Transverse colon (tissue), 4 donors: ENCODE data around the gene NUP210. TPM values are rescaled to one million over a fixed set of nuclear protein-coding genes. Genes with fewer than 3 reads are reported as not detected.
A peak's percentile ranks its signal among the peaks of the same experiment; 100 is the strongest.

Experiments
- DNase-seq: peaks from one replicate; pipeline ENCODE4 v3.0.0-alpha.2; 2019
- H3K27ac ChIP-seq, 4 donors: fragments of 200-600 bp; sonication (generic); 2 replicates each; pipeline ENCODE4 v1.5.1; 2016 to 2018; ENCODE audit warnings: inconsistent platforms in 4 of 4
- H3K27me3 ChIP-seq: fragments of 200-600 bp; sonication (generic); 2 replicates; pipeline ENCODE4 v1.5.1; 2017; ENCODE audit warnings: inconsistent platforms
- H3K36me3 ChIP-seq, 4 donors: fragments of 200-600 bp; sonication (generic); 2 replicates each; pipeline ENCODE4 v1.5.1; 2017 to 2019; ENCODE audit warnings: inconsistent platforms in 4 of 4
- H3K4me1 ChIP-seq, 4 donors: fragments of 200-600 bp; sonication (generic); 2 replicates each; pipeline ENCODE4 v1.5.1; 2017 to 2020; ENCODE audit warnings: inconsistent platforms in 4 of 4
- H3K4me3 ChIP-seq, 4 donors: fragments of 200-600 bp; sonication (generic); 1 replicate in 1 of 4; 2 replicates in 3 of 4; pipeline versions ENCODE4 v1.5.1 to v1.6.1; 2017 to 2019; ENCODE audit warnings: inconsistent platforms in 4 of 4
- H3K9me3 ChIP-seq, 2 donors: fragments of 200-600 bp; sonication (generic); 2 replicates each; pipeline ENCODE4 v1.5.1; 2017 to 2019; ENCODE audit warnings: inconsistent platforms in 2 of 2
- EP300 ChIP-seq: sonication (generic); formaldehyde crosslinking; IDR thresholded peaks from one replicate; pipeline ENCODE4 v1.6.1; 2017; ENCODE audit warnings: antibody characterized with exemption, low read depth
- POLR2A ChIP-seq: fragments of 450-650 bp; IDR thresholded peaks from one replicate; pipeline ENCODE4 v1.6.1; 2016; ENCODE audit warnings: antibody characterized with exemption, mild to moderate bottlenecking, moderate library complexity
- POLR2AphosphoS5 ChIP-seq, 3 donors: sonication (generic); formaldehyde crosslinking; IDR thresholded peaks; one replicate each; pipeline ENCODE4 v1.6.1; 2016; ENCODE audit warnings: antibody characterized with exemption in 3 of 3
- WGBS, 2 donors: methylation state at CpG; one replicate each; pipeline ENCODE4 v1.1.5; 2018; ENCODE audit warnings: low coverage in 1 of 2; 5-methylcytosine and 5-hydroxymethylcytosine counted together
- in situ Hi-C, 4 donors: fragments of 200-750 bp; cut with MboI; loops; one replicate each; pipeline versions ENCODE4 v1.15.0 to v1.15.1; 2017; ENCODE audit warnings: low sequenced_read_pairs in 3 of 4, low pct_ligation_motif_present in 1 of 4, low pct_unique_long_range_greater_than_20kb in 1 of 4
- intact Hi-C: fragments of 100-400 bp; cut with DNase I; formaldehyde crosslinking; loops from one replicate; pipeline ENCODE4 v1.15.1; 2023; ENCODE audit warnings: low total_unique reads
- total RNA-seq, 4 donors: library from RNA; depleted of rRNA; stranded (reverse); fragments of >200 nt; gene quantifications; one replicate each; pipeline ENCODE4 v1.1.0, GENCODE V29; 2016
- TF ChIP-seq, protein P1 (sequence below), 5 experiments: fragments of 200-600 bp in 3 of 5; fragments of 450-650 bp in 2 of 5; sonication (generic) in 3 of 5; IDR thresholded peaks; 1 replicate in 2 of 5; 2 replicates in 3 of 5; pipeline ENCODE4 v1.5.1; 2016 to 2017; ENCODE audit warnings: antibody characterized with exemption in 5 of 5, inconsistent platforms in 3 of 5, mild to moderate bottlenecking in 2 of 5, moderate library complexity in 1 of 5

The NUP210 gene
- total RNA-seq, 4 donors from 2014 or later = 6.0 to 202 (median 14.6) TPM

DNA sequence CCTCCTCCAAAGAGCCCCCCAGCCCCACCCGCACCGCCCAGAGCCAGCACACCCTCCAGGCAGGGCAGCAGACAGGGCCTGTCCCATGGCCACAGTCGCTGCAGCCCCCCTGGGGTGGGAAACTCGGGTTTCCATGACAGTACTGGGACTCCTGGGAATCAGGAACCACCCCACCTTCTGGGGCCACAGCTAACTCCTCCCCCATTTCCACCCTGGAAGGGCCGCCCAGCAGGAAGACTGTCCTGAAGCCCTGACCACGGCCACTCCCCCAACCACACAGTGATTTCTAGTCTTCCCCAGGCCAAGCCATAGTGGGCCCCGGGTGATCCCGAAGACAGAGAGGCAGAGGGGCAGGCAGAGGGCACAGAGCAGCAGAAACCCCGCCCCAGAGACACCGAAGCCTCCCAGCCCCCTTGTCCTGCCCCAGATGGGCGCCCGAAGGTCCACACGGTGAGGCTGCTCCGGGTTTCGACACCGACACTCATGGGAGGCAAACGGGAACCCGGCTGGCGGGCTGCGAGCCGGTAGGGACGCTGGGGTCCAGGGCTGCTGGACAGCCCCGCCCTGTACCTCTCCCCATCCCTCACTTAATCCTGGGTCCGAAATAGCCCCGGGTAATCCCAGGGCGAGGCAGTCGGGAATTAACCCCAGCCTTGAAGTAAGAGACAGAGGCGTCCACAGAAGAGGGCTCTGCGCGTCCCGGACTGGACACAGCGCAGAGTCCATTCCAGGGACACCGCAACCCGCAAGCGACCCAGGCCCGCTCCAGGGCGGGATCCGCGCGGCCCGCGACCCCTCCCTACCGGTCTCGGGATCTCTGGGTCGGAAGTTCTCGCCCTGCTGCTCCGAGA lies 138.4 kb downstream of the NUP210 start:
- no peaks in the 10 kb centered on the region for H3K36me3 ChIP-seq
- 17 to 60% methylated on average over 1 to 18 of the region's 47 CpGs for WGBS, 2 donors
- H3K27me3 ChIP-seq = peaks cover 70% of the 10 kb centered on the region
- peaks cover 0 to 7% of the 10 kb centered on the region in 2 donors for H3K9me3 ChIP-seq
- peak overlapping the region; percentile 51 to 59 (median 55) for H3K27ac ChIP-seq
- intact Hi-C loops (no loop called here), in situ Hi-C loops (no loop called here)
- no peak for TF ChIP-seq POLR2AphosphoS5 (IDR thresholded peaks at IDR 0.05)
- TF ChIP-seq POLR2A = peak; percentile 21
- peak; percentile 20 for DNase-seq
- H3K4me1 ChIP-seq = peaks cover 0 to 12% (median 8%) of the 10 kb centered on the region in 4 donors
- peak overlapping the region; percentile 30 to 51 (median 35) for H3K4me3 ChIP-seq

DNA sequence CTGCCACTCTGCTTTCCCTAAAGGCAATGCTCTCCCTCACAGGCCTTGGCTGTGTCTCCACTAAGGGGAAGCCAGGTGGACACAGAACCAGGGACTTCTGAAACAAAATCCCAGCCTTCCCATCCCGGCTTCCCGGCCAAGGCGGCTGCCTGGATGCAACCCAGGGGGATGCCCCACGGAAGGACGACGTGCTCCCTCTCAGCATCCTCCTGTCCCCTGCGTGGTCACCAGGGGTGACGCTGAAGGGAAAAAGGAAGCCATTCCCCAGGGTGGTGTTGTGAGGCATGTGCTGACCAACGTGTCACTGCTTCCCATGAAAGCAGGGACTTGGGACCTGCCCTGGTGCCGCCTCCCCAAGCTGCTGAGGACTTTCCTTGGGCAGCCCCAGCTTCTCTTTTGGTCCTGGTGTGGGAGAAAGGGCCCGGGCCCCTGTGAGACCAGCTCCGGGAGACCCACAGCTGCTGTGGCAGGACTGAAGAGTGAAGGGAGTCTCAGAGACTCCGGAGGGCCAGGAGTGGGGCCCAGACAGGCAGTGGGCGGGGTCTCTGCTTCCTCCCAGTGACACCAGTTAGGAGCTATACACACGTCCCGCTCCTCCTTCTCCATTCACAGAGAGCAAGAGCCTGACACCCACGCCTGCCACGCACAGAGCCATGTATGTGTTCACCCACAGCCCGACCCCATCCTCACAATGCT lies 139.2 kb downstream of the NUP210 start:
- Histone ChIP-seq H3K36me3 (no peaks in the 10 kb centered on the region), H3K27me3 (peaks cover 62% of the 10 kb centered on the region), H3K4me1 (peaks cover 0 to 12% (median 8%) of the 10 kb centered on the region in 4 donors), H3K9me3 (peaks cover 0 to 7% of the 10 kb centered on the region in 2 donors), H3K4me3 (peak overlapping the region in 1 of 4 donors; percentile 51), H3K27ac (peak overlapping the region in 3 of 4 donors; percentile 7 to 59 (median 57))
- 64% methylated on average over 18 of the region's 19 CpGs; no CpG with 5 or more reads in 1 of the 2 donors for WGBS, 2 donors
- in situ Hi-C loops = no loop called here
- intact Hi-C loops = no loop called here
- peak; percentile 19 for DNase-seq
- TF ChIP-seq EP300 = no peak
- no peak for TF ChIP-seq POLR2A
- TF ChIP-seq POLR2AphosphoS5 (IDR thresholded peaks at IDR 0.05) = no peak
- TF ChIP-seq, protein P1, sequence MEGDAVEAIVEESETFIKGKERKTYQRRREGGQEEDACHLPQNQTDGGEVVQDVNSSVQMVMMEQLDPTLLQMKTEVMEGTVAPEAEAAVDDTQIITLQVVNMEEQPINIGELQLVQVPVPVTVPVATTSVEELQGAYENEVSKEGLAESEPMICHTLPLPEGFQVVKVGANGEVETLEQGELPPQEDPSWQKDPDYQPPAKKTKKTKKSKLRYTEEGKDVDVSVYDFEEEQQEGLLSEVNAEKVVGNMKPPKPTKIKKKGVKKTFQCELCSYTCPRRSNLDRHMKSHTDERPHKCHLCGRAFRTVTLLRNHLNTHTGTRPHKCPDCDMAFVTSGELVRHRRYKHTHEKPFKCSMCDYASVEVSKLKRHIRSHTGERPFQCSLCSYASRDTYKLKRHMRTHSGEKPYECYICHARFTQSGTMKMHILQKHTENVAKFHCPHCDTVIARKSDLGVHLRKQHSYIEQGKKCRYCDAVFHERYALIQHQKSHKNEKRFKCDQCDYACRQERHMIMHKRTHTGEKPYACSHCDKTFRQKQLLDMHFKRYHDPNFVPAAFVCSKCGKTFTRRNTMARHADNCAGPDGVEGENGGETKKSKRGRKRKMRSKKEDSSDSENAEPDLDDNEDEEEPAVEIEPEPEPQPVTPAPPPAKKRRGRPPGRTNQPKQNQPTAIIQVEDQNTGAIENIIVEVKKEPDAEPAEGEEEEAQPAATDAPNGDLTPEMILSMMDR (IDR thresholded peaks at IDR 0.05) = no peak

DNA sequence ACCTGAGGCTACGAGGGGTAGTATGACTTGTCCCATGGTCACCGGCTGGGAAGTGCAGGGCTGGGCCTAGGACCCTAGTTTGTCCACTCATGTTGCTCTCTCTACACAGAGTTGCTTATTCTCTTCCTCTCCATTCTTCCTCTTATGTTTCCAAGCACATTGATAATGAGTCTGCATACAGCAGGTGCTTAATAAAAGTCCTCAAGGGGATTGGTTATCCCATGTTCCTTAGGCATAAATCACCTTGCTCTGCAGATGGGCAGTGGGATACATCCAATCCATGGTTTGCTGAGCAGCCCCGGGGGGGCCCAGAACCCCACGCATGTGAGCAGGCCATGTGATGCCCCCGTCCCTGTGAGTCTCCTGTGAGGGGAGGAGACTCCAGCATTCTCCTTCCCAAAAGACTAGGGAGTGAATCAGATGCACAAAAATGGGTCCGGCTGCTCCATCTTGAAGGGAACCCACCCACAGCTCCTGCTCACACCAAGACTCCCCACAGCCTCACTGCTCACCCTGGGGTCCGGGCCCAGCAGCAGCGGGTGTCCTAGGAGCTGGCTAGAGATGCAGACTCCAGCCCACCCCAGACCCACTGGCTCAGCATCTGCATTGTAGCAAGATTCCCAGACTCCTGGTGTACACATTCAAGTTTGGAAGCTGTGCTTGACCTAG lies 139.9 kb downstream of the NUP210 start:
- H3K27me3 ChIP-seq = peaks cover 55% of the 10 kb centered on the region
- intact Hi-C loops = no loop called here
- DNase-seq = no peak
- H3K27ac ChIP-seq = no peak overlapping the region
- TF ChIP-seq EP300 (no peak), POLR2AphosphoS5 (IDR thresholded peaks at IDR 0.05) (no peak), POLR2A (no peak)
- TF ChIP-seq, protein P1 (IDR thresholded peaks at IDR 0.05) = no peak
- H3K36me3 ChIP-seq = no peaks in the 10 kb centered on the region
- peaks cover 0 to 12% (median 8%) of the 10 kb centered on the region in 4 donors for H3K4me1 ChIP-seq
- 92 to 100% methylated on average over 3 to 8 of the region's 8 CpGs for WGBS, 2 donors
- in situ Hi-C loops = no loop called here
- H3K4me3 ChIP-seq = no peak overlapping the region
- H3K9me3 ChIP-seq = peaks cover 0 to 7% of the 10 kb centered on the region in 2 donors

DNA sequence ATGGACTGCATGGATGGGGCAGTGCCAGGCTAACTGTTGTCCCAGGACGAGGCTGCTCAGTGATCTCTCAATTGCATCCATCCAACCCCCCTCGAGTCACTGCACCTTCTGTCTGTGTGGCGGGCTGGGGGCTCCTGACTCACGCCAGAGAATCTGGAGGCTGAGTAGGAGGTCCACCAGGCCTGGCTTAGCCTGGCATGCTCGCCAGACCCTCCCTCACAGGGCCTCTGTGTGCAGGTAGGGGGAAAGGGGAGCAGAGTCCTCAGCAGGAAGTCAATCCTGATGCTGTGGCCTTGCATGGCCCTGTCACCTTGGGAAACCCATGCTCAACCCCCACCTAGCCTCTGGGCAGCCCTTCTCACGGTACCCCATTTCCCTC lies 140.6 kb downstream of the NUP210 start:
- peaks cover 0 to 7% of the 10 kb centered on the region in 2 donors for H3K9me3 ChIP-seq
- intact Hi-C loops (no loop called here), in situ Hi-C loops (no loop called here)
- WGBS, 2 donors = 83% methylated on average over 6 of the region's 6 CpGs; no CpG with 5 or more reads in 1 of the 2 donors
- no peak overlapping the region for H3K4me3 ChIP-seq
- H3K27me3 ChIP-seq = peaks cover 48% of the 10 kb centered on the region
- H3K4me1 ChIP-seq = peaks cover 0 to 12% (median 8%) of the 10 kb centered on the region in 4 donors
- TF ChIP-seq, protein P1 (IDR thresholded peaks at IDR 0.05) = no peak
- TF ChIP-seq EP300 (no peak), POLR2A (no peak), POLR2AphosphoS5 (IDR thresholded peaks at IDR 0.05) (no peak)
- no peak for DNase-seq
- H3K36me3 ChIP-seq = no peaks in the 10 kb centered on the region
- H3K27ac ChIP-seq = no peak overlapping the region
